AG04449 (cell line): Measurements from ENCODE around the gene KRTAP10-7.
"Not testable (repeated sequence)": the region's sequence is repeated elsewhere in the genome, so short reads cannot be mapped to it uniquely, and the experiment has no call there.

Experiments
- CTCF ChIA-PET: fragments of 350-600 bp; formaldehyde crosslinking; extraction: SDS; loops from one replicate; lab custom pipeline; 2021; ENCODE audit warnings: antibody characterized with exemption; lab: Yijun Ruan, JAX
- POLR2A ChIA-PET: fragments of 400-600, 350-600 bp; formaldehyde crosslinking; extraction: SDS; loops from one replicate; lab custom pipeline; 2020; ENCODE audit warnings: antibody characterized with exemption, inconsistent platforms; lab: Yijun Ruan, JAX
- DNase-seq: peaks from one replicate; pipeline ENCODE4 v3.0.0-alpha.2; 2010; ENCODE audit warnings: low read depth, low spot score
- H3K4me3 ChIP-seq: 2 replicates; pipeline ENCODE4 v1.5.1; 2011; ENCODE audit warnings: low read depth, mild to moderate bottlenecking, control low read depth, low read length
- CTCF ChIP-seq: IDR thresholded peaks from one replicate; pipeline ENCODE4 v1.5.1; 2011; ENCODE audit warnings: mild to moderate bottlenecking, moderate library complexity, low read length, control low read depth, inconsistent platforms; ENCODE audit not compliant: insufficient read depth; ENCODE audit errors: missing control alignments

KRTAP10-7 gene

DNA sequence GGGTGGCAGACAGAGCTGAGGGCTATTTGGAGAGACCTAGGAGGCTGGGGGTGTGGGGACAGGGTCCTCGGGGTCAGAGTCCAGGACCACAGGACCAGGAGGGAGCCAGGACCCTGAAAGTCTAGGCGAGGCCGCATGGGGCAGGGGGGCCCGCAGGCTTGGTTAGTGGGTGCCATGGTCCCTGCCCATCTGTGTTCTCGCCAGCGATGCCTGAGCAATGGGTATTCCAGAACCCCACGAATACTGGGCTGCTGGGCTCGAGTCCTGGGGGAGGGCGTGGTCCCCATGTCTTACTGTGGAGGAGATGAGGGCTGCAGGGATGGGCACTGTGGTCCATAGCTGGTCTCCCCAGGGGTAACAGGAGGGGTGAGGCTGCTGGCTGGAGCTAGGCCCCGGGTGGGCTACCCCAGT lies 10.1 kb upstream of the KRTAP10-7 start:
- H3K4me3 ChIP-seq, result no peak overlapping the region
- no peak for TF ChIP-seq CTCF
- ChIA-PET POLR2A (no interaction called here), CTCF (no interaction called here)
- DNase-seq, result no peak

GRCh38 chr21:44590897-44591800 lies 9.2 kb upstream of the KRTAP10-7 start:
- H3K4me3 ChIP-seq, CTCF ChIA-PET, POLR2A ChIA-PET, DNase-seq: not testable (repeated sequence)

DNA sequence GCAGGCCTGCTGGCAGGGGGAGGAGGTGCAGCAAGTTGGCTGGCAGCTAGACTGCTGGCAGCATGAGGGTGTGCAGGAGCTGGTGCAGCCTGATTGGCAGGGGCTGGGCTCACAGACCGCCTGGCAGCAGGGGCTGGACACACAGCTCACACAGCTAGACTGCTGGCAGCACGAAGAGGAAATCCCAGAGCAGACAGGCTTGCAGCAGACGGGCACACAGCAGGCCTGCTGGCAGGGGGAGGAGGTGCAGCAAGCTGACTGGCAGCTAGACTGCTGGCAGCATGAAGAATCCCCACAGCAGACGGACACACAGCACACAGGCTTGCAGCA lies 8.6 kb upstream of the KRTAP10-7 start:
- POLR2A ChIA-PET, CTCF ChIA-PET, DNase-seq, H3K4me3 ChIP-seq: not testable (repeated sequence)

- DNase-seq, result no peak
- H3K4me3 ChIP-seq, result no peak within 1 kb of the TSS
Measured at GRCh38 chr21:44592446-44593311, 7.7 kb upstream of the KRTAP10-7 start, which contains the start of gene KRTAP10-6. Gene KRTAP10-6, minus strand, starts transcription at chr21:44592505. Its CDS starts 21 bp downstream, at chr21:44592484.

GRCh38 chr21:44593598-44594405 lies 6.6 kb upstream of the KRTAP10-7 start:
- no peak overlapping the region for H3K4me3 ChIP-seq
- POLR2A ChIA-PET, result no interaction called here
- DNase-seq, result no peak
- no peak for TF ChIP-seq CTCF
- CTCF ChIA-PET, result no interaction called here

More at GRCh38 chr21:44592446-44593311, 7.7 kb upstream of the KRTAP10-7 start, which contains the start of gene KRTAP10-6:
- ChIA-PET POLR2A (interaction anchor here (0.9 kb wide), 1 partner anchor 19 kb away, joined by 3 read pairs; the partner anchor contains the start of gene KRTAP10-4), CTCF (no interaction called here)
- no peak for TF ChIP-seq CTCF

- ChIA-PET POLR2A (no interaction called here), CTCF (no interaction called here)
- no peak for DNase-seq
- no peak for TF ChIP-seq CTCF
- H3K4me3 ChIP-seq, result no peak overlapping the region
Measured at GRCh38 chr21:44594406-44594916, 5.9 kb upstream of the KRTAP10-7 start.
